Activated CD4-positive, alpha-beta T cell treated with anti-CD3 and anti-CD28 coated beads, Interleukin-10, Interleukin-2, amounts not matched to agents 100 ng/mL and 50 ng/mL, durations not matched to agents 16 hours and 8 hours (primary cell): ENCODE measurements around the gene MIGA2.
"Not testable (repeated sequence)": the region's sequence is repeated elsewhere in the genome, so short reads cannot be mapped to it uniquely, and the experiment has no call there.

Experiments used
- DNase-seq: peaks from one replicate; pipeline ENCODE4 v3.0.0-alpha.2; 2020

Gene MIGA2

GRCh38 chr9:129102791-129103594, 66.6 kb downstream of the MIGA2 start:
- DNase-seq, result peak; percentile 32

GRCh38 chr9:129103595-129103965, 67.2 kb downstream of the MIGA2 start:
- no peak for DNase-seq

DNA sequence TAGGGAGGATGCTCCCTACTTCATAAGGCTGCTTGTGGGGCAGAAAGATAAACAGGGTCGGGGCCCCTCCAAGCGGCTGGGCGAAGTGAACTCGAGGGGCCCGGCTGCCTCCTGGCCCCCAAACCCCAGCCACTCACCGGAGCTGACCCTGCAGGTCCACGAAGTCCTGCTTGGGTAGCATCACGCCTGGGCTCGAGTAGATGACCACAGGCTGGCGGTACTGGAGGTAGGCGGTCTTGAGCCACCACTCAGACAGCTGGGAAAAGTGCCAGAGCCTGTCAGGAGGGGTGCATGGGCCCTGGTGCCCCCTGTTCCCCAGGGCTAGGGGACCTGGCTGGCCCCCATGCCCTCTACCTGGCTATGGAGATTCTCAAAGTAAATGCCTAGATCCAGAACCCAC, 67.6 kb downstream of the MIGA2 start:
- no peak for DNase-seq

GRCh38 chr9:129105857-129106694, 69.7 kb downstream of the MIGA2 start:
- no peak for DNase-seq

GRCh38 chr9:129107651-129108050, 71.2 kb downstream of the MIGA2 start:
- DNase-seq, result no peak

DNA sequence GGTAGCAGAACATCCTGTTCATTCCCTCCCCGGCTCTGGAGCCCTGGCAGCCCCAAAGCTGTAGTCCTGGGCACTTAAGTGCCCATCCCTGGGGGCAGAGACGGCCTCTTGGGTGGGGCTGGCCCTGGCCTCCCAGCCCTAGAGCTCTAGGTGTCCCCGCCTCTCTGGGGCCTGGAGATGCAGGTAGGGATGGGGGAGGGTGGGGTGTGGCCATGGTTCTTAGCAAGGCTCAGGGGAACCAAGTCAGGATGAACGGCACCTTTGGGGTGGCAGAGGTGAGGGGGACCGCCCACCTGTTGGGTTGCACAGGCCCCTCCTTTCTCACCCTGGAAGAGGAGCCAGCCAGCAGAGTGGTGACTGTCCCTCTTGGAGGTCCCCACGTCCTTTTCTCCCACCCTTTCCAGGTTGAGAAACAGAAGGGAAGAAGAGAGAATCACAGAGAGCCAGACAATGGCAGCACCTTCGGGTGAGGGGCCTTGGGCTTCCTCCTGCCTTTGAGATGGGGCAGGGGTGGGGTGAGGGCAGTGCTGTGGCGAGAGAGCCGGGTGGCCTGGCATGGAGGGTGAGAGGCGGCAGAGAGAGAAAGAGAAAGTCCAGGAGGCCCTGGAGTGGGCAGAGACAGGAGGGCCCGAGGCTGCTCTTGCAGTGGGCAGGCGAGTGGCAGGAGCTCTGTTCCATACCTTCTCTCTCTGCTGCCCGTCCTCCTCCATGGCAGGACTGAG, 71.8 kb downstream of the MIGA2 start:
- no peak for DNase-seq

- no peak for DNase-seq
Measured at GRCh38 chr9:129108805-129109536, 72.5 kb downstream of the MIGA2 start.

DNA sequence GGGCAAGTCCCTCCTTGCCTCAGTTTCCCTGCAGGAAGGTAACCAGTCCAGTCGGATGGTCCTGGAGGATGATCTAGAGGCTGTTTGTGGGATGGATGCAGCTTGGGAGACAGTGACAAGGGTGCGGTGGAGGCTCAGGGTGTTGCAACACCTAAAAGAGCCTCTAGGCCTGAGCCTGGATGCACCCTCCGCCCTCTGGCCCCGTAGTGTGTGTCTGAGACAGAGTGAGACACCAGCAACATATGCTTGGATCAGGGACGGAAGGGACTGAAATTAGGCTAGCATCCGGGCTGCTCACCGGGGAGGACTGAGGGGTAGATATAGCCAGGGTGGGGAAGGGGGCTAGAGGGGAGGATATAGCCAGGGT, 73.1 kb downstream of the MIGA2 start:
- no peak for DNase-seq

DNA sequence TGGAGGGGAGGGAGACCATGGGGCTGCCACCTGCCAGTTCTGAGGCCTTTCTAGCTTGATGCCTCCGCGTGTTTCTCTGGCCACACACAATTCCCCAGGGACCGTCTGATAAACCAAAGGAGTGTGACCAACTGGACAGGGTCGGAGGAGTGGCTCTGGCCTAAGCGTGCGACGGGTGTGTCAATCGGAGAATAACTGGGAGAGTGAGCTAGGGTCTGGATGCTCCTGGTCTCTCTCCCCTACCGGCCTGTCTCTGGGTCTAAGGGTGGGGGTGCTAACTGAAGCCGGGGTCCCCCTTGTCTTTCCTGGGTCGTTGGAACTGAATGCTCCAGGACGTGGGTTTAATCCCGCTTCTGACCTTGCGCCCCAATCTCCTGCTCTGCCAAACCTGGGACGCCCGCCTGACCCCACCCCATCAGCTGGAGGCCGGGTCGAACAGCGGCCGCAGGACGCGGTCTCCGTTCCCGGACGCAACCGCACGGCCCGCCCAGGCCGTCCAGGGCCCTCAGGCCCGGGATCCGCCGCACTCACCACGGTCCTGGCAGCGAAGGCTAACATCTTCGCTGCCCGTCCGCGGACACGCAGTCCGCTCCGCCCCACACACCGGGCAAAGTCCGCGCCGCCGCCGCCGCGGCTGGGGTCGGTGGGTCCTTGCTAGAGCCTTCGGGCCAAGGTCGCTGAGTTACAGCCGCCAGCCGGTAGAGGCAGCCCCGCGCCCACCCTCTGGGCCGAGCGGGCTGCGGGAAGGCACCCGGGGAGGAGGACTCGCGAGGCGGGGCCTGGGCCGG, 73.7 kb downstream of the MIGA2 start:
- no peak for DNase-seq

- DNase-seq, result peak; percentile 97
Measured at GRCh38 chr9:129110740-129111527, 74.5 kb downstream of the MIGA2 start, which contains the start of the genes CRAT and PTPA. Gene CRAT (minus strand): TSS chr9:129110793. CDS start chr9:129110509, 284 bp downstream. Gene PTPA (plus strand): TSS chr9:129111415. CDS start chr9:129111601, 186 bp downstream.

DNA sequence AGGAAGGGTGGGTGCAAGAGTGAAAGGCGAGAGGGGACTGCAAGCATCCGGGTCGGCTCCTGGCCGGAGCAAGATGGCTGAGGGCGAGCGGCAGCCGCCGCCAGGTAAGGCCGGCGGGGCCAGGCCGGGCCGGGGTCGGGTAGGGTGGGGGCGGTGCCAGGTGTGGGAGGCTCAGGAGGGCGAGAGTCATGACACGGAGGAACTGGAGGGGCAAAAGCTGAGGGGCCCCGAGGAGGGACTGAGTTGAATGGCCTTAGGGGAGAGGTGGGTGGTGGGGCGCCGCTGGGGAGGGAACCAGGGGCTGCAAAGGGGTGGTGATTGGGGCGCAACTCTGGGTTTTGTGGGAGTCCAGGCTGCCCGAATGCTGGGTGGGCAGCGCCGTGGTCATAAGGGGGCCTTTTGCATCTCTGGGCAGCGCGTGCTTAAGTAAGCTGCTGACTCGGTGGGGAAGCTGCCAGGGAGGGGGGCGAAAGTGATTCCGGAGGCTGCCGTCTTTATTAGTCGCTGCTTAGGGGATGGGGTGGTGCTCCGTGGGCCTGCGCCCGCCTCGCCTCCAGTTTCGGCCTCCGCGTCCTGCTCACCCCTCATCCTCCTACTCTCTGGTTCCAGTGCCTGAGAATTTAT, 75.2 kb downstream of the MIGA2 start:
- peak; percentile 41 for DNase-seq

DNA sequence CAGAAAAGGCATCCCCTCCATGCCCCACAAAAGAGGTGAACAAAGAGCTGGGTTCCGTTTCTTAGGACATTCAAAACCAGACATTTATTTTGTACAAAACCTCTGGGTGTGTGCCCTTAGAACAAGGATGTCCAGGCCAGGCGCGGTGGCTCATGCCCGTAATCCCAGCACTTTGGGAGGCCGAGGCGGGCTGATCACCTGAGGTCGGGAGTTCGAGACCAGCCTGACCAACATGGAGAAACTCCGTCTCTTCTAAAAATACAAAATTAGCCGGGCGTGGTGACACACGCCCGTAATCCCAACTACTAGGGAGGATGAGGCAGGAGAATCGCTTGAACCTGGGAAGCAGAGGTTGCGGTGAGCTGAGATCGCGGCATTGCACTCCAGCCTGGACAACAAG, 76.1 kb downstream of the MIGA2 start:
- DNase-seq, result not testable (repeated sequence)

DNA sequence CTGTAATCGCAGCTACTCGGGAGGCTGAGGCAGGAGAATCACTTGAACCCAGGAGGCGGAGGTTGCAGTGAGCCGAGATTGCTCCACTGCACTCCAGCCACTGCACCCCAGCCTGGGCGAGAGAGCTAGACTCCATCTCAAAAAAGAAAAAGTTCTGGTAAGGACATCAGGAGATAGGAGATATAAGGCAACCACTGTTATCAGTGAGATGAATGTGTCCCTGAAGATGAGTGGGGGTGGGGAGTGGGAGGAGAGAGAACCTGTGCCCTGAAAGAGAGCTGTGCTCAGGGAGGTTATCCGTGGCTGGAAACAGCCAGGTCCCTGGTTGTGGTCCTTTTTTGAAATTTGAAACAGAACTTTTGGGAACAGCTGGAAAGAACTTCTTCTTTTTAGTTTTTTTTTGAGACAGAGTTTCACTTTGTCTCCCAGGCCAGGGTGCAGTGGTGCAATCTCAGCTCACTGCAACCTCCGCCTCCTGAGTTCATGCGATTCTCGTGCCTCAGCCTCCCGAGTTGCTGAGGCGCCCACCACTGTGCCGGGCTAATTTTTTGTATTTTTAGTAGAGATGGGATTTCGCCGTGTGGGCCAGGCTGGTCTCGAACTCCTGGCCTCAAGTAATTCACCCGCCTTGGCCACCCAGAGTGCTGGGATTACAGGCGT, 77.3 kb downstream of the MIGA2 start:
- DNase-seq, result no peak

DNA sequence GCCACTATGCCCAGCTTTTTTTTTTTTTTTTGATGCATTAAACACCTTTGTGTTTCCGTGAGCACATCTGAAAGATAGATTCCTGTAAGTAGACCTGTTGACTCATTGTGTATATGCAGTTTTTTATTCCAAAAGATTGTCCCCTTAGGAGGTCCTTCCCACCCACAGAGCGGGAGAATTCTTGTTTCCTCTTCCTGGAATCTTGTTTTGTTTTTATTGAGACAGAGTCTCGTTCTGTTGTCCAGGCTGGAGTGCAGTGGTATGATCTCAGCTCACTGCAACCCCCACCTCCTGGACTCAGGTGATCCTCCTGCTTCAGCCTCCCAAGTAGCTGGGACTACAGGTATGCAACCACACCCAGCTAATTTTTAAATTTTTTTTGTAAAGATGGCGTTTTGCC, 82.4 kb downstream of the MIGA2 start:
- DNase-seq, result no peak

DNA sequence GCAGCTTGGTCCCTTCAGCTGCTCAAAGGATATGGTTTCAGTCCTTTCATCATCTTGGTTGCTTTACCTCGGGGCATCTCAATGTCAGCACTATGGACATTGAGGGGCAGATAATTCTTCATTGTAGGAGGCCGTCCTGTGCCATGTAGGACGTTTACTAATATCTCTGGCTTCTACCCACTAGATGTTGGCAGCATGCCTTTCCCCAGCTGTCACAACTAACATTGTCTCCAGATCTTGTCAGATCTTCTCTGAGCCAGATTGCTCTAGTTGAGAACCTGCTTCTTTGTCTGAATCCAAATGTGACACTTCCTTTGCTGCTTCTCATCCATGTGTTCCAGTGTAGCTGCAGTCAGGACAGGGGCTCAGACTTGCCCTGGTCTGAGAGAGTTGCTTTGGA, 85.1 kb downstream of the MIGA2 start:
- no peak for DNase-seq
